ENCODE data around the gene ATIC.

- TF ChIP-seq CTCF (conservative IDR thresholded peaks at IDR 0.05; ENCODE audit: low read length) (no peak), EZH2phosphoT487 (IDR thresholded peaks at IDR 0.05; ENCODE audit: borderline replicate concordance) (no peak)
Observed at GRCh38 chr2:215277944-215278343, 33.9 kb upstream of the ATIC start.
